ENCODE measurements around the gene CHM. TPM values are rescaled to one million over a fixed set of nuclear protein-coding genes. Genes with fewer than 3 reads are reported as not detected.
"Not testable (repeated sequence)": the region's sequence is repeated elsewhere in the genome, so short reads cannot be mapped to it uniquely, and the experiment has no call there.

CHM gene
- total RNA-seq, 1 donor from 2014 or later, result 36.6 TPM

DNA sequence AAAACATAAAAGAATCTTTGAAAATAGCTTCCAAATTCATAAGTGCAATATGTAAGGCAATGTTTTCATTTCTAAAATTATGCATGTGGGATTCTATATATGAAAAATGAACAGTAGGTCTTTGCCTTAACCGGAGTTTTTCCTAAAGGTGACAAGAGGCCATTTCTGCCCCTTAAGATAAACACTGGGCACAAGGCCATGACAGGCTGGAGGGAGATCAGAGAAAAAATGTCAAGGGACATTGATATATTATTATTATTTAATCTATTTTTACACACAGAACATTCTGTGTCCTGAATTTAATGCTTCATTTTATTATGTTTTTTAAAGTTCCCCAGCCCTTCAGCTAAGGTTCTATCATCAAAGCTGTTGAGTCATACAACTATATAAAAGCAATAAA, 118.8 kb downstream of the CHM start:
- no peak for DNase-seq (ENCODE audit: low spot score)
- intact Hi-C loops (cut with DNase I), result no loop called here
- no peak for ATAC-seq

DNA sequence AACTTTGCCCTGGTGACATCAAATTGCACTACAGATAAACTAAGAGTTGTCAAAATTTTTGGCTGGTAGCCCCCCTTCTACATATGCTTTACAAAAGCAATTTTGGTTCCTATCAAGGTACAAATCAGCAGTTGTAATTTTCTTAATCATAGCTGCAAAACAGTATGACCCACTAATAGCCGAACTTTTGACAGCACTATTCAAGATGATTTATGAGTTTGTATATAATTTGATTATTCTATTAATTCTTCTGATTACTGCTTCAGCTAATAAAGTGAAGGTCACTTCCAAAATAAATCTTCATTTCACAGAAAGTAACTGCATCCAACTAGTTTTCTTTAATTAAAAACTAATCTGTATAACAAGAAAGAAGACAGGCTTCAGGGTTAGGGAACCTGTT, 119.6 kb downstream of the CHM start:
- no peak for DNase-seq (ENCODE audit: low spot score)
- intact Hi-C loops (cut with DNase I), result no loop called here
- no peak for ATAC-seq

DNA sequence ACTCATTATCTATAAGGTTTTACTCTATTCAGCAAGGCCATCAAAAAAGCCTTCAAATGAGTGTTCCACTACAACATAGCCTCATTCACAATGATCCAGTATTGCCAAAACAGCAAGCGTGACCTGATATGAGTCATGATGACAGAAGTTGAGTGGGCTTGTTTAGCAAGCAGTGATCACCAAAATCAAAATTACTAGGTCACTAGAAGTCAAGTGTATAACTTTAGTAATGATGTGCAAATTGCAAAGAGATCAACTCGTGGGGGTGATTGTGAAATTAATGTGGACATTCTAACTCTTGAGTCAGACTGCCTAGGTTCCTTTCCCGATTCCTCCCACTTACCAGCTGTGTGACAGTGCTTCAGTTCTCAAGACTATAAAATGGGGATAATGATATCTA, 124.5 kb downstream of the CHM start:
- DNase-seq (ENCODE audit: low spot score) (no peak), ATAC-seq (no peak)
- intact Hi-C loops (cut with DNase I), result no loop called here

DNA sequence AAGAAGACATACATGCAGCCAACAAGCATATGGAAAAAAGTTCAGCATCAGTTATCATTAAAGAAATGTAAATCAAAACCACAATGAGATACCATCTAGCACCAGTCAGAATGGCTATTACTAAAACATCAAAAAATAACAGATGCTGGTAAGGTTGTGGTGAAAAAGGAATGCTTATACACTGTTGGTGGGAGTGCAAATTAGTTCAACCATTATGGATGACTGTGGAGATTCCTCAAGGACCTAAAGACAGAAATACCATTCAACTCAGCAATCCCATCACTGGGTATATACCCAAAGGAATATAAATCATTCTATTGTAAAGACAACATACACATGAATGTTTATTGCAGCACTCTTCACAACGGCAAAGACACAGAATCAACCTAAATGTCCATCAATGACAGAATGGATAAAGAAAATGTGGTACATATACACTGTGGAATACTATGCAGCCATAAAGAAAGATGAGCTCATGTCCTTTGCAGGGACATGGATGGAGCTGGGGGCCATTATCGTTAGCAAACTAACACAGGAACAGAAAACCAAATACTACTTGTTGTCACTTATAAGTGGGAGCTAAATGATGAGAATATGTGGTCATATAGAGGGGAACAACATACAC, 130.6 kb downstream of the CHM start:
- intact Hi-C loops (cut with DNase I); DNase-seq (ENCODE audit: low spot score); ATAC-seq: not testable (repeated sequence)

DNA sequence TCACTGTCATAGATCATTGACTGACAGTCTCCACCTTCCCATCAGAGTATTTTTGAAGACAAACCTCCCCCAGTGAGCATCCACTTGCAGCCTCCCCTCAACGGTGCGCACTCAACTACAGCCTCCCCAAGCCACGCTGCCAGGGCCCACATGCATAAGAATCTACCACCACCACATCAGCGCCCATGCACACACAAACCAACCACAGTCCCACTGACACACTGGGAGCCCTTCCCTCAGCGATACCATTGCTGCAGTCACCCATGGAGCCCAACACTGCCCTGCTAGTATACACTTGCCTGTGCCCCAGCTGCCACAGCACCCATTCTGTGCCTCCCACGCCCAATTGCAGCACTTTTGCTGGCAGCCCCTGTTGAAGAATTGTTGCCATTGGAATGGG, 132.9 kb downstream of the CHM start:
- ATAC-seq (no peak), DNase-seq (ENCODE audit: low spot score) (no peak)
- intact Hi-C loops (cut with DNase I), result no loop called here

DNA sequence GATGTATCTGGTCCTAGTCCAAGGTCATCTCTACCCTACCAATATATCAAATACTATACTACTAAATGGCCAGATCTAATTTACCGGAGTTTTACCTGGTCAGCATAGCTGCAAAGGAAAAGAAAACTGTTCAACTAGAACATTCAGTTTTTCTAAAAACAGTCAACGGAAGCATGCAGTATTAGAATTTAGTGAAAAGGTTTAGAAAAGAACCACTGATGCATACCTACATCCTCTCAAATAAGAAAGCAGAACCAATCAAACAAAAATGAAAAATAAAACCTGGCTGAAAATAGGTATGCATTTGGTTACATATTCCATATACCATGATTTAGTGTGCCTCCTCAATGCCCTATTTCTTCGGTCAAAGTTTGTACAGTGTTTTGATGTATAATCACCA, 140.0 kb downstream of the CHM start:
- ATAC-seq (no peak), DNase-seq (ENCODE audit: low spot score) (no peak)
- intact Hi-C loops (cut with DNase I), result no loop called here

DNA sequence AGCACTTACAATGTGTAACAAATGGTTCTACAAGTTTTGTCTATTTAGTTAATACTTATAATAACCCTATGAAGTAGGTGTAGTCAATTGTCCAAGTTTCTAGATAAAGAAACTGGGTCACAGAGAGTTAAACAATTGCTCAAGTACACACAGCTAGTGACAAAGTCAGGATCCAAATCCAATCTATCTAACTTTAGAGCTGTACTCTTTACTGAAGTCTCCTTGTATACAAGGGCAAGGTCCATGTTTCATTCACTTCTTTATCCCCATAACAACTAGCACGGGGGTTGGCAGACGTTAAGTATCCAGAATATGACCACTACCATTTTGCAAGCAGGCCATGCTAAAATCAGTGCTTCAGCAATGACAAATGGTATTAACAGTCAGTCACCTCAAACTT, 141.0 kb downstream of the CHM start:
- intact Hi-C loops (cut with DNase I), result no loop called here
- ATAC-seq (no peak), DNase-seq (ENCODE audit: low spot score) (no peak)

DNA sequence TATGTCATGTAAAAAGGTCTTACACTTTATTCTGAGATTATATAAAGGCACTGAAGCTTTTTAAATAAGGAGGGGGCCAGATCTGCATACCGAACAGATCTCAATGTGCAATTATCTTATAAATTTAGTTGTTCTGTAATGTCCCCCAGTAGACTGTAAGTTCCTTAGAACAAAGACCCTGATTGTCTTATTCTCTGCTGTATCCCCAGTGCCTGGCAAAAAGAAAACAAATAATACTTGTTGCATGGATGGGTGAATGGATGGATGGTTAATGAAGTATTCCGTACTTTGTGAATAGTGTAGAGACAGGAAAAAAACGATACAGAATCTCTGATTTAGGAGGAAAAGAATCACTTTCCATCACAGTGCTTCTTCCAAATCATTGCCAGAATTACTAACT, 141.5 kb downstream of the CHM start:
- DNase-seq (ENCODE audit: low spot score), result no peak
- intact Hi-C loops (cut with DNase I), result no loop called here
- no peak for ATAC-seq

DNA sequence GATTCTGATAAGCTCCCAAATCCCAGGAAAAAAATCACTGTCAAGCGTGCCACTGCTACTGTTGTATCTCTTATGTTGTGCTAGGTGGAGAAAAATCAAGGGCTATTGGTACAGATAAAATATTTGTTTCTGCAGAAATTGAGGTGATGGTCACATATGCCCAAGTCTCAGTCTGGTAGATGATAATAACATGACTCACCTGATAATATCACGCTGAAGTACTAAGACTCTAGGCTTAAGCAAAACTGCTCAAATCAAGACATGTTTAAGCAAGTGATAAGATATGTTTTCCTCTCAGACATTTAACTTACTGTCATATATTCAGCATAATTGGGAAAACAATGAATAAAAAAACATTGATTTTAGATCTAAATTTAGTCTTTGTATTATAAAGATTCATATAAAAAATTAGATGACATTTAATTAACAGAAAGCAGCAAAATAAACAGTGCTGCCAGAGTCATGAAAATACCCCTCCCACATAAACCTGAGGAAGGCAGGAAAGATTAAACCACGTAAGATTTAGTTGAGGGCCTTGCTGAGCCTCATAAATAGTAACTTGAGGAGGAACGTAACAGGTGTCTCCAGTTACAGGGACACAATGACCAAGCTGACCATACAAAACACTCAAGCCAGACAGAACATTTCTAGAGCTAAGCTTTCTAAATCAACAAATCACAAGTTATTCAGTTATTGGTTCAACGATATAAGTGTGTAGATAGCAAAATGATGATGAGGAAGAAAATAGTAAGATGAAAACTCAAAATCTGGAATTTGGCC, 143.5 kb downstream of the CHM start:
- ATAC-seq, result no peak
- intact Hi-C loops (cut with DNase I), result no loop called here

DNA sequence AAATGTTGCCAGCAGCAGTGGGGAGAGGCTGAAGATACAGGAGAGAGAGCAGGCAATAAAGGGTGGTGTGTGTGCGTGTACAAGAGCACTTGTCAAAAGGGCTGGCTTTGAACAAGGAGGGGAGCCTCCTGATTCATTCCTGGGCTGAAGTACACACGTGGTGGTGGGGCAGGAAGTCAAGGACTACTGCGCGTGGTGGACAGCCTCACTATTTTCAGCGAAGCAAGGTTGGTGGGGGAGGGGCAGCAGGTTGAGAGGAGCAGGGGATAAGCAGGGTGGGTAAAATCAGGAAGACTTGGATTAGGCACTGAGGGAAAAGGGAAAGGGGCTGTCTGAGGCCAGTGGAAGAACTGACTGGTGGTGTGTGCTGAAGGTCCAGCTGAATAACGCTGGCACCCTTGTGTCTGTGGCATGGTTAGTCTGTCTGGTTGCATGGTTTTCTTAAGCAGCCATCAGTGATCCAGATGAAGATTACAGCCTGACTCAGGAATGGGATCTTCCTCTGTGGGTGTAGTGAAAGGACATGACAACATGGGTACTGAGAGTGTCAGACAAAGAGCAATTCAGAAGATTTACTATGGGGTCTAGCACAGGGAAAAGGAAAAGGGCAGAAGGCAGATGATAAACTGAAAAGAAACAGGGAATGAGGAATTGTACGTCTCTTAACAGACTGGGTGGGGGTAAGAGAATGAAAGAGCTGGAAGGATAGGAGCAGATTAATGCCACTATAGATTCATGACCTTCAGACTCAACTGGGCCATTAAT, 149.8 kb downstream of the CHM start:
- intact Hi-C loops (cut with DNase I), result no loop called here
- ATAC-seq (no peak), DNase-seq (ENCODE audit: low spot score) (no peak)

More for the DNA sequence above, 143.5 kb downstream of the CHM start:
- DNase-seq (ENCODE audit: low spot score), result no peak

DNA sequence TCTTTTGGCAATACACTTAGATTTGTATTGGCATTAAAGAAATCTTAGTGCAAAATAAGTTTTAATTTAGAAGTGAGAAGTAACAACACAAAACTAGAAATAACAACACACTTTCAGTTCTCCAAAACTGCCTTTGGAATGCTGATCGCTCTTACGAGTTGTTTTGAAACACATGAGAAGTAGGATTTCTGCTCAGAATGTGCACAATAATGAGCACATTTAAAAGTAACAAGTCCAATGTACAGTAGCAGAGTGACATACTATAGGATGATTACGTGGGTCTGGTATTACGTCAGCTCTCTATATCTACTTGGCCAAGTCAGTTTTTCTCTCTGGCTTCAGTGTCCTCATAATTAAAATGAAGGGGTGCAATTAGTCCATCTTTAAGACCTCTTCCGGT, 164.8 kb downstream of the CHM start:
- intact Hi-C loops (cut with DNase I), result no loop called here
- ATAC-seq, result no peak
- no peak for DNase-seq (ENCODE audit: low spot score)

DNA sequence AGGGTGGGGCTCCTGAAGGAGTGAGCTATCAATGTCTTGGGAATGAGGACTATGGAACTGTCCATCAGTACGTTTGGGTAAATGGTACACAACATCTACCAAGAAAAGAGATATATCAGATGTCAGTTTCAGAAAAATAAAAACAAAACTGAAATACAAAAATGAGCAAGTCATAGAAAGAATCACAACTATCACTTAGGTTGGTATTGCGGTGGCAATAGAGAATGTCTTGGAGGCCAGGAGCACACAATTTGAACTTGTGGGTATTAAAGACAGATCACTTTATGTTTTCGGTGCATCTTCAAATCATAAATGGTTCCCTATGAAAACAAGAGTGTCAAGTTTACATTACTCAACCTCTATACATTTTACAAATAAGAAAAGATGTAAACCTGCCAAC, 176.8 kb downstream of the CHM start:
- no peak for DNase-seq (ENCODE audit: low spot score)
- intact Hi-C loops (cut with DNase I), result no loop called here
- no peak for ATAC-seq

DNA sequence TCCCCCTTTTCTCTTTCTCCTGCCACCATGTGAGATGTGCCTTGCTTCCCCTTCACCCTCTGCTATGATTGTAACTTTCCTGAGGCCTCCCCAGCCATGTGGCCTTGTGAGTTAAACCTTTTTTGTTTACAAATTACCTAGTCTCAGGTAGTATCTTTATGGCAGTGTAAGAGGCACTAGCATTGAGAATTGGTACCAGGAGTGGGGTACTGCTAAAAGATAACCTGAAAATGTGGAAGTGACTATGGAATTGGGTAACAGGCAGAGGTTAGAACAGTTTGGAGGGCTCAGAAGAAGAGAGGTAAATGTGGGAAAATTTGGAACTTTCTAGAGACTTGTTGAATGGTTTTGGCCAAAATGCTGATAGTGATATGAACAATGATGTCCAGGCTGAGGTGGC, 182.0 kb downstream of the CHM start:
- intact Hi-C loops (cut with DNase I), result no loop called here
- DNase-seq (ENCODE audit: low spot score), result no peak
- ATAC-seq, result no peak

DNA sequence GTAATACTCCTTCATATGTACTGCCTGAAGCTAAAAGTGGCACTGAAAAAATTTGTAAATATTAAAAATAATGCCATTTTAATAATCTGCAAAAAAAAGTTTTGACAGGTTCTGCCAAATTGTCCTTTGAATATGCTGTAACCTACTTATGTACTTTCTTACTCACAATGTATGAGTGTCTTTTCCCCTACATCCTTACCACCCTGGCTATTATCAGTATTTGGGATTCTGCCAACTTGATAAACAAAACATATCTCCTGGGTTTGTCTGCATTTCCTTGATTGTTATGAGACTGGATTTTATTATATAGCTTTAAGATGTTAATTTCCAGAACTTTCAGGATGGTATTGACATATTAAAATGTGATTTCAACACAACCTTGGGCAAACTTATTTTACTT, 187.9 kb downstream of the CHM start:
- DNase-seq (ENCODE audit: low spot score) (no peak), ATAC-seq (no peak)
- intact Hi-C loops (cut with DNase I), result no loop called here

DNA sequence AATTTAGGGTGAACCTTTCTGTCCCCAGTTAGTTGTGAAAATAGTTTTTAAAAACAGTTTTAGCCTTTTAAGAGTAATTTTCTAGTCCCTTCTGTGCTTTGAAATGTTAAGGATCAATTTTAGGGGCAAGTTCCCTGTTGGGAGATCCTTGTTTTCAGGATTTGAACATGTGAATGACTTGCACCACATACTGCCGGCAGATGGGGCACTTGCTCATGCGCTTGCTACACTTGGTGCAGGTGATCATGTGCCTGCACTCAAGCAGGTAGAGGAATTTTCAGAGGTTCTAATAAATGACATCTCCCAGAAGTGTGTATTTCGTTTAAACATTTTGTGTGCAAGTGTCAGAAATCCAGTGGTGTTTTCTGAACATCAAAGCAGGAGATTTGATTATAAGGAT, 195.9 kb downstream of the CHM start:
- no peak for ATAC-seq
- no peak for DNase-seq (ENCODE audit: low spot score)
- intact Hi-C loops (cut with DNase I), result no loop called here

DNA sequence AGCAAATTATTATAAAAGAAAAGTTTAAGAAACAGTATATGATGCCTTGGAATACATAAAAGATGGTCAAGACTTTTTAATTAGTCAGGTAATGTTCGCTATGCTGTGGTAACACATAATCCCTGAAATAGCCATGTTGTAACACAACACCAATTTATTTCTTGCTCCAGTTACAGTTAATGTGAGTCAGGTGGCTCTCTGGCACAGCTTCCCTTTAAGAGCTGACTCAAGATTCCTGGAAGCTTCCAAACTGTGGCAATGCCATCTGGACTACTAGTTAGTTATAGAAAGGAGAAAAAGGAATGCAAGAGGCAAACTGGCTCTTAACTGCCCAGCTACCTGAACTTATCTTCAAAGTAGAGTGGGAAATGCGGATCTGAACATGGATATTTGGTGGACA, 210.5 kb downstream of the CHM start:
- intact Hi-C loops (cut with DNase I), result no loop called here
- no peak for ATAC-seq
- no peak for DNase-seq (ENCODE audit: low spot score)

DNA sequence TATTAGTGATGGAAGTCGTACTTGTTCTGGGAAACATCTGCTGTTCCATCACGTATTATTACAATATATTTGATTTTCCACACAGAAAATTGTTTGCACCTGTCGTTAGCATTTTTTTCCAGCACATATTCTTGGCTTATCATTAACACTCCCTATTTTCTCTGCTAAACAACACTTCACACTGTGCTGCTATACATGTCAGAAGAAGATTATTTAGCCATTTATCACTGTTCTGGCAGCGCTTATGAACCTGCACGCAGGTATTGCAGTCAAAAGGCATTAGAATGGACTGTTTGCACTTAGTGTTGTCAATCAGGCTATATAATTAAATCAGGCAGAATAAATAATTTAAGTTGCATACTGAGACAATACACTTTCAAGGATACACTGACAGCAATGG, 218.6 kb downstream of the CHM start:
- no peak for ATAC-seq
- intact Hi-C loops (cut with DNase I), result no loop called here
- no peak for DNase-seq (ENCODE audit: low spot score)

DNA sequence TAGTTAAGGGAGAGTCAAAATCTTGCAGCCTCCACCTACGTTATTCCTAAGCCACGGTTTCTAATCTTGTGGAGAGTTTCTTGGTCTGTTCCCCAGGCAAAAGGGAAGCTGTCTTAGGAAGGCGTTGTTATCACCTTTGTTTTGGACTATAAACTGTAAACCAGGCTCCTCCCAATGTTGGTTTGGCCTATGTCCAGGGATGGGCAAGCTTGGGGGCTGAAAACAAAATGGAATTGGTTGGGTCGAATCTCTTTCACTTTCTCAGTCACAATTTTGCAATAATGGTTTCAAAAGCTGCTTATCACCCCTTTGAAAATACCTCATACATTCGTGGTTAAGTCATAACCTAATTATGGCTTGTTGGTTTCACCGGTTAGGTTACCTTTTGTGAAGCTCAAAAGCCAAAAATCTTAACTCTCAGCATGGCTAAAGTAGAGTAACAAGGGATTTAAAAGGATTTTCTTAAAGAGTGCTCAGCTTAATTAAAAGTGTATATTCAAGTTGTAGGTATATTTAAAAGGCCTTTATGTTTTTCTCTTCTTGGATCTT, 232.1 kb downstream of the CHM start:
- intact Hi-C loops (cut with DNase I), result no loop called here
- ATAC-seq, result no peak
- DNase-seq (ENCODE audit: low spot score), result no peak
